ENCODE results near the gene CACNA2D3.

CACNA2D3 gene

GRCh38 chr3:54520060-54520459 lies 397.7 kb downstream of the CACNA2D3 start:
- DNase-seq, result no peak
- no peak for TF ChIP-seq POLR2A (IDR thresholded peaks at IDR 0.05; ENCODE audit: low read length)
- no peak for TF ChIP-seq GATA1 (IDR thresholded peaks at IDR 0.05; ENCODE audit: low read depth, low read length)

GRCh38 chr3:54527521-54527920 lies 405.2 kb downstream of the CACNA2D3 start:
- no peak for DNase-seq
- TF ChIP-seq POLR2A (IDR thresholded peaks at IDR 0.05; ENCODE audit: low read length) (no peak), GATA1 (IDR thresholded peaks at IDR 0.05; ENCODE audit: low read depth, low read length) (no peak)

GRCh38 chr3:54527953-54528352 lies 405.6 kb downstream of the CACNA2D3 start:
- TF ChIP-seq POLR2A (IDR thresholded peaks at IDR 0.05; ENCODE audit: low read length), result no peak
- TF ChIP-seq GATA1 (IDR thresholded peaks at IDR 0.05; ENCODE audit: low read depth, low read length), result no peak
- no peak for DNase-seq

- DNase-seq, result no peak
- TF ChIP-seq POLR2A (IDR thresholded peaks at IDR 0.05; ENCODE audit: low read length) (no peak), GATA1 (IDR thresholded peaks at IDR 0.05; ENCODE audit: low read depth, low read length) (no peak)
Observed at GRCh38 chr3:54528668-54529067, 406.3 kb downstream of the CACNA2D3 start.

GRCh38 chr3:54530091-54530490 lies 407.7 kb downstream of the CACNA2D3 start:
- DNase-seq, result no peak
- no peak for TF ChIP-seq POLR2A (IDR thresholded peaks at IDR 0.05; ENCODE audit: low read length)
- TF ChIP-seq GATA1 (IDR thresholded peaks at IDR 0.05; ENCODE audit: low read depth, low read length), result no peak

- no peak for DNase-seq
- no peak for TF ChIP-seq POLR2A (IDR thresholded peaks at IDR 0.05; ENCODE audit: low read length)
- TF ChIP-seq GATA1 (IDR thresholded peaks at IDR 0.05; ENCODE audit: low read depth, low read length), result no peak
Observed at GRCh38 chr3:54530944-54531343, 408.6 kb downstream of the CACNA2D3 start.

GRCh38 chr3:54531741-54532140 lies 409.4 kb downstream of the CACNA2D3 start:
- TF ChIP-seq GATA1 (IDR thresholded peaks at IDR 0.05; ENCODE audit: low read depth, low read length) (no peak), POLR2A (IDR thresholded peaks at IDR 0.05; ENCODE audit: low read length) (no peak)
- no peak for DNase-seq

- peak in 1 of 2 experiments; percentile 0 for DNase-seq
- TF ChIP-seq GATA1 (IDR thresholded peaks at IDR 0.05; ENCODE audit: low read depth, low read length) (no peak), POLR2A (IDR thresholded peaks at IDR 0.05; ENCODE audit: low read length) (no peak)
Observed at GRCh38 chr3:54533856-54534255, 411.5 kb downstream of the CACNA2D3 start.

- DNase-seq, result no peak
- TF ChIP-seq GATA1 (IDR thresholded peaks at IDR 0.05; ENCODE audit: low read depth, low read length) (no peak), POLR2A (IDR thresholded peaks at IDR 0.05; ENCODE audit: low read length) (no peak)
Observed at GRCh38 chr3:54535619-54536018, 413.3 kb downstream of the CACNA2D3 start.

GRCh38 chr3:54536450-54536849 lies 414.1 kb downstream of the CACNA2D3 start:
- no peak for DNase-seq
- TF ChIP-seq POLR2A (IDR thresholded peaks at IDR 0.05; ENCODE audit: low read length) (no peak), GATA1 (IDR thresholded peaks at IDR 0.05; ENCODE audit: low read depth, low read length) (no peak)

GRCh38 chr3:54537506-54537905 lies 415.2 kb downstream of the CACNA2D3 start:
- TF ChIP-seq GATA1 (IDR thresholded peaks at IDR 0.05; ENCODE audit: low read depth, low read length) (no peak), POLR2A (IDR thresholded peaks at IDR 0.05; ENCODE audit: low read length) (no peak)
- DNase-seq, result no peak

GRCh38 chr3:54538346-54538745 lies 416.0 kb downstream of the CACNA2D3 start:
- no peak for DNase-seq
- TF ChIP-seq GATA1 (IDR thresholded peaks at IDR 0.05; ENCODE audit: low read depth, low read length), result no peak
- TF ChIP-seq POLR2A (IDR thresholded peaks at IDR 0.05; ENCODE audit: low read length), result no peak

- TF ChIP-seq GATA1 (IDR thresholded peaks at IDR 0.05; ENCODE audit: low read depth, low read length) (no peak), POLR2A (IDR thresholded peaks at IDR 0.05; ENCODE audit: low read length) (no peak)
- no peak for DNase-seq
Observed at GRCh38 chr3:54541369-54541768, 419.0 kb downstream of the CACNA2D3 start.

- DNase-seq, result no peak
Observed at GRCh38 chr3:54543446-54543845, 421.1 kb downstream of the CACNA2D3 start.

GRCh38 chr3:54547051-54547450 lies 424.7 kb downstream of the CACNA2D3 start:
- DNase-seq, result no peak
- TF ChIP-seq POLR2A (IDR thresholded peaks at IDR 0.05; ENCODE audit: low read length), result no peak
- no peak for TF ChIP-seq GATA1 (IDR thresholded peaks at IDR 0.05; ENCODE audit: low read depth, low read length)

More at GRCh38 chr3:54543446-54543845, 421.1 kb downstream of the CACNA2D3 start:
- TF ChIP-seq GATA1 (IDR thresholded peaks at IDR 0.05; ENCODE audit: low read depth, low read length), result no peak
- TF ChIP-seq POLR2A (IDR thresholded peaks at IDR 0.05; ENCODE audit: low read length), result no peak

- no peak for DNase-seq
- TF ChIP-seq POLR2A (IDR thresholded peaks at IDR 0.05; ENCODE audit: low read length) (no peak), GATA1 (IDR thresholded peaks at IDR 0.05; ENCODE audit: low read depth, low read length) (no peak)
Observed at GRCh38 chr3:54547846-54548245, 425.5 kb downstream of the CACNA2D3 start.
